A549 (cell line): Measurements from ENCODE around the gene ANLN.

Source experiments
- CBX2 ChIP-seq: fragments of 200-600 bp; sonication (generic); IDR thresholded peaks from 2 replicates; pipeline ENCODE4 v1.6.1; 2016; ENCODE audit warnings: low read depth, mild to moderate bottlenecking, borderline replicate concordance
- ZNF302 ChIP-seq: fragments of 250-450 bp; sonication (Bioruptor Pico); IDR thresholded peaks from 2 replicates; pipeline ENCODE4 v1.9.0; 2021; ENCODE audit warnings: inconsistent platforms, mild to moderate bottlenecking, moderate library complexity
- TF ChIP-seq, protein P1 (sequence below): IDR thresholded peaks from 2 replicates; pipeline ENCODE4 v1.6.1; 2012; ENCODE audit warnings: low read depth, borderline replicate concordance
- TF ChIP-seq, protein P2 (sequence below): fragments of >200 bp; sonication (Bioruptor Twin); formaldehyde crosslinking; IDR thresholded peaks from 3 replicates; pipeline ENCODE4 v1.5.1; 2016
- TF ChIP-seq, protein P3 (sequence below): fragments of 450-650 bp; IDR thresholded peaks from 2 replicates; pipeline ENCODE4 v1.6.1; 2014; ENCODE audit warnings: antibody characterized with exemption

DNA sequence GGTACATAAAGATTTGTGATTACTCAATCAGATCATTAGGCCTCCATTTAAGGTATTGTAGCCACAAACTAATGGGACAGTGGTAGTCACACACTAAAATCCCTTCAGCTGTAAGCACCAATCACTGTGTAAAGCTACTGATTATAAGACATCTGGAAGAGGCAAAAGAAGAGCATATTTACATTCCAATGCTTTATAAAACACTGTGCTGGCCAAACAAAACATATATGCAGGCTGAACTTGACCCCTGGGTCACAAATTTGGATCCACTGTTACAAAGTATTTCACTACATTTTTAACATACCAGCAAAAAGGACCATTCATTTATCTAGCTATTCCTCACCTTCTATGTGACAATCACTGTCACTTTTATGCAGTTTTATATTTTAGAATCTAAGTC lies 41.4 kb upstream of the ANLN start:
- no peak for TF ChIP-seq CBX2
- TF ChIP-seq, protein P1, sequence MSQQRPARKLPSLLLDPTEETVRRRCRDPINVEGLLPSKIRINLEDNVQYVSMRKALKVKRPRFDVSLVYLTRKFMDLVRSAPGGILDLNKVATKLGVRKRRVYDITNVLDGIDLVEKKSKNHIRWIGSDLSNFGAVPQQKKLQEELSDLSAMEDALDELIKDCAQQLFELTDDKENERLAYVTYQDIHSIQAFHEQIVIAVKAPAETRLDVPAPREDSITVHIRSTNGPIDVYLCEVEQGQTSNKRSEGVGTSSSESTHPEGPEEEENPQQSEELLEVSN, result no peak
- TF ChIP-seq, protein P2, sequence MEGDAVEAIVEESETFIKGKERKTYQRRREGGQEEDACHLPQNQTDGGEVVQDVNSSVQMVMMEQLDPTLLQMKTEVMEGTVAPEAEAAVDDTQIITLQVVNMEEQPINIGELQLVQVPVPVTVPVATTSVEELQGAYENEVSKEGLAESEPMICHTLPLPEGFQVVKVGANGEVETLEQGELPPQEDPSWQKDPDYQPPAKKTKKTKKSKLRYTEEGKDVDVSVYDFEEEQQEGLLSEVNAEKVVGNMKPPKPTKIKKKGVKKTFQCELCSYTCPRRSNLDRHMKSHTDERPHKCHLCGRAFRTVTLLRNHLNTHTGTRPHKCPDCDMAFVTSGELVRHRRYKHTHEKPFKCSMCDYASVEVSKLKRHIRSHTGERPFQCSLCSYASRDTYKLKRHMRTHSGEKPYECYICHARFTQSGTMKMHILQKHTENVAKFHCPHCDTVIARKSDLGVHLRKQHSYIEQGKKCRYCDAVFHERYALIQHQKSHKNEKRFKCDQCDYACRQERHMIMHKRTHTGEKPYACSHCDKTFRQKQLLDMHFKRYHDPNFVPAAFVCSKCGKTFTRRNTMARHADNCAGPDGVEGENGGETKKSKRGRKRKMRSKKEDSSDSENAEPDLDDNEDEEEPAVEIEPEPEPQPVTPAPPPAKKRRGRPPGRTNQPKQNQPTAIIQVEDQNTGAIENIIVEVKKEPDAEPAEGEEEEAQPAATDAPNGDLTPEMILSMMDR, result no peak
- no peak for TF ChIP-seq ZNF302
- TF ChIP-seq, protein P3, sequence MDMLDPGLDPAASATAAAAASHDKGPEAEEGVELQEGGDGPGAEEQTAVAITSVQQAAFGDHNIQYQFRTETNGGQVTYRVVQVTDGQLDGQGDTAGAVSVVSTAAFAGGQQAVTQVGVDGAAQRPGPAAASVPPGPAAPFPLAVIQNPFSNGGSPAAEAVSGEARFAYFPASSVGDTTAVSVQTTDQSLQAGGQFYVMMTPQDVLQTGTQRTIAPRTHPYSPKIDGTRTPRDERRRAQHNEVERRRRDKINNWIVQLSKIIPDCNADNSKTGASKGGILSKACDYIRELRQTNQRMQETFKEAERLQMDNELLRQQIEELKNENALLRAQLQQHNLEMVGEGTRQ, result no peak
